Globus pallidus (tissue), 1 donor: ENCODE results near the gene ICAM1.
A peak's percentile ranks its signal among the peaks of the same experiment; 100 is the strongest.

Experiments used
- DNase-seq: peaks from one replicate; pipeline ENCODE4 v3.0.0-alpha.2; 2015; ENCODE audit warnings: low spot score

The ICAM1 gene

DNA sequence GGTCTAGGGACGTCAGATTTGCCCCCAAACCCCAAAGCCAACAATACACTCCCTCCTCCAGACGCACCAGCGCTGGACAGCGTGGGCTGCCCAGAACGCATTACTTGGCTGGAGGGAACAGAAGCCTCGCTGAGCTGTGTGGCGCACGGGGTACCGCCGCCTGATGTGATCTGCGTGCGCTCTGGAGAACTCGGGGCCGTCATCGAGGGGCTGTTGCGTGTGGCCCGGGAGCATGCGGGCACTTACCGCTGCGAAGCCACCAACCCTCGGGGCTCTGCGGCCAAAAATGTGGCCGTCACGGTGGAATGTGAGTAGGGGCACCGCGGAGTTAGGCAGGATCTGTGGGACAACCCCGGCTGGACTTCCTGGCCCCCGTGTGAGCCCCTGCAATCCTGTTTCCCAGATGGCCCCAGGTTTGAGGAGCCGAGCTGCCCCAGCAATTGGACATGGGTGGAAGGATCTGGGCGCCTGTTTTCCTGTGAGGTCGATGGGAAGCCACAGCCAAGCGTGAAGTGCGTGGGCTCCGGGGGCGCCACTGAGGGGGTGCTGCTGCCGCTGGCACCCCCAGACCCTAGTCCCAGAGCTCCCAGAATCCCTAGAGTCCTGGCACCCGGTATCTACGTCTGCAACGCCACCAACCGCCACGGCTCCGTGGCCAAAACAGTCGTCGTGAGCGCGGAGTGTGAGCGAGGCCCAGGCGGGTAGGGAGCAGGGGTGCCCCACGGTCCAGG lies 22.9 kb downstream of the ICAM1 start:
- DNase-seq, result no peak

DNA sequence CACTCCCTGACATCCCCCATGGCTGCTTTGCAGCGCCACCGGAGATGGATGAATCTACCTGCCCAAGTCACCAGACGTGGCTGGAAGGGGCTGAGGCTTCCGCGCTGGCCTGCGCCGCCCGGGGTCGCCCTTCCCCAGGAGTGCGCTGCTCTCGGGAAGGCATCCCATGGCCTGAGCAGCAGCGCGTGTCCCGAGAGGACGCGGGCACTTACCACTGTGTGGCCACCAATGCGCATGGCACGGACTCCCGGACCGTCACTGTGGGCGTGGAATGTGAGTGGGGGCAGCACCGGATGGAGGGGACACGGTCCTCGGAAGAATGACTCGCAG lies 23.4 kb downstream of the ICAM1 start:
- DNase-seq, result no peak

DNA sequence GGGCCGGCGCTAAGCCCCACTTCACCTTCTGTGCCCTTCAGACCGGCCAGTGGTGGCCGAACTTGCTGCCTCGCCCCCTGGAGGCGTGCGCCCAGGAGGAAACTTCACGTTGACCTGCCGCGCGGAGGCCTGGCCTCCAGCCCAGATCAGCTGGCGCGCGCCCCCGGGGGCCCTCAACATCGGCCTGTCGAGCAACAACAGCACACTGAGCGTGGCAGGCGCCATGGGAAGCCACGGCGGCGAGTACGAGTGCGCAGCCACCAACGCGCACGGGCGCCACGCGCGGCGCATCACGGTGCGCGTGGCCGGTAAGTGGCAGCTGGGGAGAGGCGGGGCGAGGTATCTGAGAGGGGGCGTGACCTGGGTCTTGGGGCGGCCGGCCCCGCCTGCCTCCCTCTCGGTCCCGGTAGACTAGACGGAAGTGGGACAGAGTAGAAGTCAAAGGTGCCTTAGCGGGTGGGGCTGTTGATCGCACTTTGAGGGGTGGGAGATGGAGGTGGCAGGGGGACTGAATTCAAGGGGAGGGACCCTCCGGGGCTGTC lies 24.5 kb downstream of the ICAM1 start:
- no peak for DNase-seq

DNA sequence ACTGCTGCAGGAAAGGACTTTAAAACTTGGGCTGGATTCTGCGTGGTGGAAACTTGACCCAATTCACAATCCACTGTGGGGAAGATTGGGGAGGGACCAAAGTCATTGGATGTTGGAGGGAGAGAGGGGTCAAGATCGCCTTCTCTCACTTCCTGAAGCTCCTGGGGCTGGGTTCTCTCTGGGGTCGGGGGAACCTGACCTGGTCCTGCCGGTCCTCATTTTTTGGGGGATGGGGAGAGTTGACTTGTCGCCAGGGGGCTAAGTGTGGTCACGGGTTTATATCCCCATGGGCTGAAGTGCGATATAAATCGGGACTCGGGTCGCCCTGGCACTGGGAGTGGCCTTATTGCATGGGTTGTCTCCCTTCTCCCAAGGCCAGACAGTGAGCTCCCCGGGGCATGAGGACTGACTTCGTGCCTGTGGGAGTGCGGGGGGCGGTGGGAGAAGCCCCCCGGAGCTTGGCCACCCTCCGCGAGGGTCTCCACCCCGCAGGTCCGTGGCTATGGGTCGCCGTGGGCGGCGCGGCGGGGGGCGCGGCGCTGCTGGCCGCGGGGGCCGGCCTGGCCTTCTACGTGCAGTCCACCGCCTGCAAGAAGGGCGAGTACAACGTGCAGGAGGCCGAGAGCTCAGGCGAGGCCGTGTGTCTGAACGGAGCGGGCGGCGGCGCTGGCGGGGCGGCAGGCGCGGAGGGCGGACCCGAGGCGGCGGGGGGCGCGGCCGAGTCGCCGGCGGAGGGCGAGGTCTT lies 25.1 kb downstream of the ICAM1 start:
- DNase-seq, result no peak

DNA sequence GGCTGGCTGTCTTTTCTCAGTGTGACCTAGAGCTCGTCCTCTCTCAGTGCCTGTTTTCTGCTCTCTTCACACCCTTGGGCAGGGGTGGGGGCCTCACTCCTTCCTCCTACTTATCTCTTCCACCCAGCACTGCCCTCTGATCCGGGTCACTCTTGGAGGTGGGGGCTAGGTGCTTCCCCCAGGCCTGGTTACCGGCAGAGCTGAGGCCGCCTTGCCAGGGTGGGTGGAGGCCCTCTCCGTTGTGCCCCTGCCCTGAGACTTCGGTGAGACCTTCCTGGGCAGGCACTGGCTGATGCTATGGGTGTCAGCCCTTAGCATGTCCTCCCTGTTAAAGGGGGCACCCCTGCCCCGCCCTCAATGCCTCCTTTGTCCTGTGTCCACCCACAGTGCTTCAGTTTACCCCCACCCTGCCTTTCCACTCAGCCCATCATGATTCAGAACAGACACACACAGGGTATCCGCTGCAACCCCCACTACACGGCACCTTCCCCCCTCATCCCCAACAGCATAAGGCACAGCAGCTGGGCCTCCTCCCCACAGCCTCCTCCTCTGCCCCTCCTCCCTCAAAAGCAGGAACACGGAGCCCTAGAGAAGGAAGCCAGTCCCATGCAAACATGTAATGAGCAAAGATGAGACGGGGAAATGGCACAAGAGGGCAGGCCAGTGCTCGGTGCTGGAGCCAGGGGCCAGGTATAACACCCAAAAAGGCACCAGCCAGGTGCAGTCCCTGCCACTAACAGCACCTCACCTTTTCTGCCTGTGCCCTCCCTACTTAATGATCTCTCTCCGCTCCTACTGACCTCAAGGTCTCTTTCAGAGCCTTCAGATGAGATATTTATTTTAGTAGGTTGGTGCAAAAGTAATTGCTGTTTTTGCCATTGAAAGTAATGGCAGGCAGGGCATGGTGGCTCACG lies 28.9 kb downstream of the ICAM1 start:
- no peak for DNase-seq

DNA sequence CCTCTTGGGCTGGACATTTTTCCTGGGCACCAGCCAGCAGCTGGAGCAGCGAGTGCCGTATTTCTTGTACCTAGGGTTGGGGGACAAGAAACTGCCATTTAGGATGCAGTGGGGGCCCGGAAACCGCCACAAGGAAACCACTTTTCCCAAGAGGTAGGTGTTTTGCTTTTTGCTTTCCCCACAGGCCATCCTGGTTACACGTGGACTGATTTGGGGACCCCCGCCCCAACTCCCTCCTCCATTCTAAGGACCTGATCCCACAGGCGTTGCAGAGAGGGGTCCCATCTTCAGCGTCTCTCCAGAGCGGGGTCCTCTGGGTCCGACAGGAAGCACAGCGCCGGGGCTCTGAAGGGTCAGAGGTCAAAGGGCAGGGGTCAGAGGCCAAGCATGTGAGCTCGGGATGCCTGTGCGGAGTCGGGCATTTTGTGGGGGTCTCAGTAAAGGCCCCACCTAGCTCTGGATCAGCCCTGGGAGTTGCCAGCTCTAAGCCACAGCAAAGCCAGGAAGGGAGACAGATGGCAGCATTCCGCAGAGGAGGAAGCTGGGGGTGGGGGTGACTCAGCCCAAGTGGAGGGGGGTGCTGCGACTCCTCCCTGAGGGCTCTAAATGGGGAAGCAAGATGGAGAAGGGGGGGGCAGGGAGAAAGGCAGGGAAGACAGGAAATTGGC lies 34.4 kb downstream of the ICAM1 start:
- peak; percentile 25 for DNase-seq

DNA sequence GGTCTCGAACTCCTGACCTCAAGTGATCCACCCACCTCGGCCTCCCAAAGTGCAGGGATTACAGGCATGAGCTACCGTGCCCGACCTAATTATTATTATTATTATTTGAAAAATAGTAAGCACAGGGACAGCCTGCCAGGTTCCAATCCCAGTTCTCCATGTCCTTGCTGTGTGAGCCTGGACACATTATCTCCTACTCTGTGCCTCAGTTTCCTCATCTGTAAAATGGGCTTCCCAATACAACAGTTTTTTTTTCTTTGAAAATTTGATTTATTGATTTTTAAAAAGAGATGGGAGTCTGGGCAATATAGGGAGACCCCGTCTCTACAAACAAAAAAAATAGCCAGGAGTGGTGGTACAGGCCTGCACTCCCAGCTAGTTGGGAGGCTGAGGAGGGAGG lies 35.4 kb downstream of the ICAM1 start:
- no peak for DNase-seq

DNA sequence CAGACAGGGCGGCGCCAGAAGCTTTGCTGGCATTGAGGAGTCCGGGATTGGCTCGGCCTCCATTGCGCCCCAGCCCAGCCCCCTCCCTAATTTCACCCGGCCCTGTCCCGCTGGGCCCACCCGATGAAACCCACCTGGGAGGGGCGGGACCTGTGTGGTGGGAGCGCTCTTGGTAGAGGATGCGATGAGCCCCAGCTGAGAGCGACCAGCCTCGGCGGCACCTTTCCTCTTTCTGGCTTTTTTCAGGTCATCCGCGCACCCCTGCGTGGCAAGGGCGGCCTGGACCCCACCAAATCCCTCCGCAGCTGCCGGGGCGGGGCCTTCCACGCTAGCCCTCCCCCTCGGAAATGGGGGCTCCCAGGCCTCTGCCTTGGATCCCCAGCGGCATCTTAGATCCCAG lies 38.5 kb downstream of the ICAM1 start, which contains the start of gene ZGLP1:
Gene ZGLP1 (minus strand): TSS at position 393 of the 400 bp plus-strand sequence.
- DNase-seq, result no peak

DNA sequence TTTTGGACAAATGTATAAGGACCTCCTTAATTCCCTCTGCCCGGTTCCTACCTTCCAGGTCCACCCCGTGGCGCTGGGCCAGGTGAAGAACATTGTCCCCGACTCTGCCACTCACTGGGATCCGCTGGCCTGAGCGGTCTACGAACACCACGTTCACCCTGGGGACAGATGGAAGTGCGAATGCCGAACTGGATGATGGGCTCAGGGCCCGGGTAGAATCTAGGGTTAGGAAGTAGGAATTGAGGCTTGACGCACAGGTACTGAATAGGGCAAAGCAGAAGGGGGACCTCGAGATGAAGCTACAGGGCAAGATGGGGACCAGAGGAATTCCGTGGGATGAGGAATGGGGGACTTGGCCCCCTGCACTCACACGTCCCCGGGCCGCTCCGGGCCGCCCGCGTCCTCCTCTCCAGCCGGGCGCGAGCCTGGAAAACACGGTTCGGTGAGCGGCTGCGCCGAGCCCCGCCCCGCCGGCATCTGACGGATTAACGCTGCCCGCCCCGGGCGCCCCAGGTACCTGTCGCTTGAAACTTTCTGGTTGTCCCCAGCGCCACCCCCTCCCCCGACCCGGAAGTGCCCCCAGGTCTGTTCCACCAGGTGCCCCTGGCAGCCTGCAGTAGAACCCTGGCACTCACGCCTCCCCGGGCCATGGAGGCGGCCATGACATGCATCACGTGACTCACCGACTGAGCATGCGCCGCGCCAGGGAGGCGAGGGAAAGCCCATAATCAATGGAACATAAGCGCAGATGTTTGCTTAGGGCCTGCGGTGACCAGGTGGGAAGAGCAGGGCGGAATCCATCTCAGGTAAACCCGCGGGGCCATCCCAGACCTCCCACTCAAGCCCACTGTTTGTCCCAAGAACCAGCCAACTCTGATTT lies 44.7 kb downstream of the ICAM1 start, which contains the start of gene FDX2:
Gene FDX2 (minus strand): TSS at position 681 of the 880 bp plus-strand sequence. CDS start 19 bp downstream, at position 662.
- peak; percentile 79 for DNase-seq

DNA sequence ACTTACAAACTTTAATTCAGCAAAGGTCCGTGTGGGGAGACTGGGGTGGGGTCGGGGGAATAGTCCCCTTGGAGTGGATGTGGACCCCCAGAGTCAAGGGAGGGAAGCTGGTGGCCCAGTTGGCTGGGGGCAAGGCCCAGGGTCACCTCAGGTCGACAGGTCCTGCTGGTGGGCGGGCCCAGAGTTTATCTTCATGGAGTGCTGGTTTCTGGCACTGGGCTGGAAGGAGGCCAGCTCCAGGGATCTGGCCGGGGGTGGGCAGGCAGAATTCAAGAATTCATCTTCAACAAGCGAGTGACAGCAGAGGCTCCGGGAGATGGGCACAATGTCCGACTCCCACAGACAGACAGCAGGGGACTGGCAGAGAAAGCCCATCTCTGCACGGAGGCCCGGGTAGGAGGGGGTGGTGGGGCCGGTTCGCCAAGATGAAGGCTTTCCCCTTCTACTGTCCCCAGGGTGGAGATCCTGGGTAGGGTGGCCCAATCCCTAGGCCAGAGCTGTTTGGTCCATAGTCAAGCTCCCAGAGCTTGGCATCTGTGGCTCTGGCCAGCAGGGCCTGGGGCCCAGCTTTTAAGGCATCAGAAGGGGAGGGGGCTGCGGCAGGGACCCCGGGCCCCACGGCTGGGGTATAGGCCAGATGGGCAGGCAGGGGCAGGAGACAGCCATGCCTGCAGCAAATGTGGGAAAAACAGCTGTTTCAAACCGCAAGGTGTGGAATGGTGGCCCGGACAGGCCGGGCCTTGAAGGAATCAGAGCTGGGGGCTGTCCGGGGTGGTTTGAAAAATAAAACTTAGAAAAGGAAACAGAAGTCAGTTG lies 45.5 kb downstream of the ICAM1 start:
- DNase-seq, result no peak

DNA sequence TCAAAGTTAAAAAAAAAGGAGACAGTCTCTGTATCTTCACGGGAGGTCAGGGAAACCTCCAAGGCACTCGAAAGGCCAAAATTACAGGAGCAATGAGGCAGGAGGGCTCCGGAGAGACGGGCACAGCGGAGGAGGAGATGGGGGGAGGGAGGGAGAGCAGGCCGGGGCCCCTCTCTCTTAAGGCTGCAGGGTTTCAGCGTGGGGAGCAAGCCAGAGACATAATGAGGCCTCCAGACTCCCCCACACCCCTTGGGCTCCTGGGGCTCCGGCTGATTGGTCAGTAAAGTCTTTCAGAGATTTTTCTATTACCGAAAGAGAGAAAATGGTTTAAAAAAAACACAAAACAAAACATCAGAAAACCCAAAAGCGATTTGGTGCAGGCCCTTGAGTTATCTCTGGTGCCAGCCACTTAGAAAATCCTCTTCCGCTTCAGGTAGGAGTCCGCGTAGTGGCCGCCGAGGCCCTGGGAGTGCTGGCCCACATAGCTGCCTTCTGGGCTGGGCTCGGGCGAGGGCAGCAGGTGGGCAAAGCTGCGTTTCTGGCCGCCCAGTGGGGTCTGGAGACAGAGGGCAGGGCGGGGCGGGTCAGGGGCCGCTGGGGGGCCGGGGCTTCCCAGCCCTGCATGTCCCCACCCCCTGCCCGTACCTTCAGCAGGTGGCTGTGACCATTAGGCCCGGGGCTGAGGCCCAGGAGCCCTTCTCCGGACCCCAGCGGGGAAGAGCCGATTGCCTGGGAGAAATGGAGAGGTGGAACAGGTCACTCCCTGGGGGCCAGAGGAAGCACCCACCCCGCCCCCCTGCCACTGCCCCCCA lies 46.3 kb downstream of the ICAM1 start:
- DNase-seq, result no peak

DNA sequence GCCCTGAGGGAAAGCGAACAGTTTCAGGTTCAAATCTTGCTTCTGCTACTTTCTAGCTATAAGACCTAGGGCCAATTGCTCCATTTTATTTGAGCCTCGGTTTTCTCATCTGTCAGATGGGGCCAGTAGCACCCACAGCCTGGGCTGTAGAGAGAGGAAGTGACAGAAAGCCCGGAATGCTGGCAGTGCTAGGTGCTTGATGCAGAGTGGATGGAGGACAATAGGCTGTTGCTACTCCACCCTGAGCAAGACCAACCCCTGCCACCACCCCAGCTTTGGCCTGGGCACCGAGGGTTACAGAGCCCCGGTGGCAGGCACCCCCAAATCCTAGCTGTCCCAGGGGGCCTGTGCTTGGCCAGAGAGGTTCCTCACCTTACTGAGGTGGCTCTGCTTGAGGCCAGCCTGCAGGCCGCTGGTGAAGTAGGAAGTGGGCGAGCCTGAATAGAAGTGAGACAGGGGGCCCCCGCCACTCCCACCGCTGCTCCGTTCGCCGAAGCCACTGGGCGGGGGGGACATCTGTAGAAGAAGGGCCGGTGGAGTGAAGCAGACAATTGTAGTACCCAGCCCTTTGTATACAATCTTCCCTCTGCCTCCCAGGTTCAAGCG lies 47.0 kb downstream of the ICAM1 start:
- no peak for DNase-seq

DNA sequence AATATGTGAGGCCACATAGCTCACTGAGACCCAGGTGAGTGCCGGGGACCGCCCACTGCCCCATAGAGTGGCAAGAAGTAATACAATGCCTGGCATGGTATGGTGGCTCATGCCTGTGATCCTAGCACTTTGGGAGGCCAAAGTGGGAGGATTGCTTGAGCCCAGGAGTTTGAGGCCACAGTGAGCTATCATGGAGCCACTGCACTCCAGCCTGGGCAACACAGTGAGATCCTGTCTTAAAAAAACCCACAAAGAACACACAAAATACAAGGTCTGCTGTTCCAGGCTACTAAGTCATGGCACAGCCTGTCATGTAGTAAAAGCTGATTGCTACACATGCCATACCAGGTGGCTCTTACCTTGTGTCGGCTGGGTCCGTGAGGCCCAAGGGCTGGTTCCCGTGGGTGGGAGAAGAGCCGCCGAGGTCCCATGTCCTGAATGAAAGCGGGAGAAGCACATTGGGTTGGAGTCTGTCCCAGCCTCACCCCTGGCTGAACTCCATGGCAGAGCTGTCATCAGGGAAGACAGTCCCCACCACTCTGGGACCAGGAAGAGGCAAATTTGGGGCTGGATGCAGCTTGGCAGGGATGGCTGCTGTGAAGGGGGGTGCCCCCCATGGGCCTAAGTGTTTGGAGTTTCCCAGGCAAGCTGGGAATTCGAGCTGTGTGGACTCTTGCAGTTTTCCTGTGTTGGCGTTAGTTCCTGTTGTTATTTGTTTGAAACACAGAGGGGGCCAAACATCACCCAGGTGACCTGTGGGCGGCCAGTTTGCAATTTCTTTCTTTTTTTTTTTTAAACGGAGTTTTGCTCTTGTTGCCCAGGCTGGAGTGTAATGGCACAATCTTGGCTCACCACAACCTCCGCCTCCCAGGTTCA lies 48.1 kb downstream of the ICAM1 start:
- DNase-seq, result no peak

DNA sequence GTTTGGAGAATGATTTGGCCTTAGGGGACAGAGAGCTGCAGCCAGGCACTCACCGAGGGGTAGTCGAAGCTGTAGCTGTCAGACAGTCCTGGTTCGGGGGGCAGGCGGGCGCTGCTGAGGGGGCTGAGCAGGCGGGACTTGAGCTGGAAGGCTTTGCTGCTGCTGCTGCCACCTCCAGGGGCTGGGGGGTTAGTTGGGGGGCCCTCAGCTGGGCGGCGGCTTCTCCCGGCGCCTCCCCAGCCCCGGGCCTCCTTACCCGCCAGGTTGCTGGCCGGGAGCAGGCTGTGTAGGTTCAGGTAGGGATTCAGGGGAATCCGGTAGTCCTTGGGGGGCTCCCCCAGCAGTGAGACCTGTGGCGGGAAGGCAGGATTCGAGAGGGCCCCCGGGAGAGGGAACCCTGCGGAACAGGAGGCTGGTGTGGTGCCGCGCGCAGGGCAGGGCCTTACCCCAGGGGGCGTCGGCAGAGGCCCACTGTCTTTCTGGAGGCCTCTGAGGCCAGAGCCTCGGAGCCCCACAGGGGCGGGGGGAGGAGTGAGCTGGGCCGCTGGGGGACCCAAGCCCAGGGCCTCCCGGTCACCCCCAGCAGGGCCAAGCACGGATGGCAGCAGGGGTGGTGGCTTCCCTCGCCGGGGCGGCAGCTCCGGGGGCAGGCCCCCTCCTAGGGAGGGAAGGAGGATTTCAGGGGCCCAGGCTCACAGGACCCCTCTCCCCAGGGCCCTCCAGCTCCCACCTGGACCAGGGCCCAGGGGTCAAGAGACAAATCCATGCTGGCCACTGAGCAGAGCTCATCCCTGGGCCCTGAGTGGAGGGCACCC lies 49.9 kb downstream of the ICAM1 start:
- no peak for DNase-seq

DNA sequence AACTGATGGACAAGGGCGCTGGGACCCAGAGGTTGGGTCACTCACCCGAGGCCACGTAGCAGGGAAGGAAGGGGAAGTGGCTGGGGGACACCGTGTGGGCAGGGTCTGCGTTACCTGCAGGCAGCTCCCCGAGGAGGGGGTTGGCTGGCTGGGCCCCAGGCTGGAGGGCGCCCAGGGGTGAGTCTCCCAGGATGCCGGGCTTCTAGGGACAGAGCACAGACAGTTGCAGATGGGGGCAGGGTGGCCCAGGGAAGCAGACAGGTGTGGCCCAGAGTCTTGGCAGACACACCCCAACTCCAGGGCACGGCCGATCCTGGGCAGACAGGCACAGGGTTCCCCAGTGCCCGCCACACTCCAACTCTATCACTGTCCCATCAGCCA lies 50.5 kb downstream of the ICAM1 start:
- no peak for DNase-seq
